ENCODE measurements around the gene CHD6. TPM values are rescaled to one million over a fixed set of nuclear protein-coding genes. Genes with fewer than 3 reads are reported as not detected.

CHD6 gene
- total and polyA plus RNA-seq, 2 of the 13 experiments (the other 11 are each of a cell fraction or from before 2014, with no cell fraction given): 14.4 to 52.0 TPM

DNA sequence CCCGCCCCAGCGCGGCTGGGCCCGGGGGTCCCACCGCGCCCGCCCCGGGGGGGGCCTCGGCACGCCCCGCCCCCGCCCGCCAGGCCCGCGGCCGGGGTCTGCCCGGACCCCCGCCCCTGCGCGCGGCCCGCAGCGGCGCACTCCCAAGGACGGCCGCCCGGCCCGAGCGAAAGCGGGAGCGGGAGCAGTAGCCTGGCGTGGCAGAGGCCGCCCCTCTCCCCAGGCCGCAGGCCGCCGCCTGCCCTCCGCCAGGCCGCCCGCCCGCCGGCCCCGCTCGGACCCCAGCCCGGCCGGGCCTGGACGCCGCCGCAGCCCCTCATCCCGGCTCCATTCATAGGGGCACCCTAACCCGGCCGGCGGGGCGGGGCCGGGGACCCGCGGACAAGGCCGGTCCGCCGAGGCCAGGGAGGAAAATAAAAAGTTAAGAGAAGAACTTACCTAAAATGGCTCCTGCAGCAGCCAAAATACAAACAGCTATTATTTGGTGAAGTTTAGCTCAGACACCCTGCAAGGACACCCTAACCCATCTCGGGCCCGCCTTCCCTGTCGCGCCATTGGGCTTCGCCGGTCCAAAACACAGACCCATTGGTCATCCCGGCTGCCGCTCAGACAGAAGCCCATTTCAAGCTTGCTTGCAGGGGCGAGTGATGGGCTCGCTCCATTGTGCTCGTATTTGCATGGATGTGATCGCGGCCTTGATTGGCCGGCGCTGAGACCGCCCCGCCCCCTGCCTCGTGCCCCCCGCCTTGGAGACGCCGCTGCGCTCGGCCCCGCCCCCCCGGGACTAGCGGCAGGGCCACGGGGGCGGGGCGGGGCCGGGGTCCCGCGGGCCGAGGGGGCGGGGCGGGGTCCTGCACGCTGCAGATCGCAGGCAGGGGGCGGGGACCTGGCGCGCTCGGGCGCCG is at the start of gene CHD6 (continued):
- TF ChIP-seq, protein P1, sequence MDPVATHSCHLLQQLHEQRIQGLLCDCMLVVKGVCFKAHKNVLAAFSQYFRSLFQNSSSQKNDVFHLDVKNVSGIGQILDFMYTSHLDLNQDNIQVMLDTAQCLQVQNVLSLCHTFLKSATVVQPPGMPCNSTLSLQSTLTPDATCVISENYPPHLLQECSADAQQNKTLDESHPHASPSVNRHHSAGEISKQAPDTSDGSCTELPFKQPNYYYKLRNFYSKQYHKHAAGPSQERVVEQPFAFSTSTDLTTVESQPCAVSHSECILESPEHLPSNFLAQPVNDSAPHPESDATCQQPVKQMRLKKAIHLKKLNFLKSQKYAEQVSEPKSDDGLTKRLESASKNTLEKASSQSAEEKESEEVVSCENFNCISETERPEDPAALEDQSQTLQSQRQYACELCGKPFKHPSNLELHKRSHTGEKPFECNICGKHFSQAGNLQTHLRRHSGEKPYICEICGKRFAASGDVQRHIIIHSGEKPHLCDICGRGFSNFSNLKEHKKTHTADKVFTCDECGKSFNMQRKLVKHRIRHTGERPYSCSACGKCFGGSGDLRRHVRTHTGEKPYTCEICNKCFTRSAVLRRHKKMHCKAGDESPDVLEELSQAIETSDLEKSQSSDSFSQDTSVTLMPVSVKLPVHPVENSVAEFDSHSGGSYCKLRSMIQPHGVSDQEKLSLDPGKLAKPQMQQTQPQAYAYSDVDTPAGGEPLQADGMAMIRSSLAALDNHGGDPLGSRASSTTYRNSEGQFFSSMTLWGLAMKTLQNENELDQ (CRISPR knock-in tag; IDR thresholded peaks at IDR 0.05; ENCODE audit: borderline replicate concordance): no peak
- TF ChIP-seq GATAD1 (CRISPR knock-in tag; IDR thresholded peaks at IDR 0.05) (peak; percentile 73), SRSF9 (IDR thresholded peaks at IDR 0.05; ENCODE audit: borderline replicate concordance, insufficient read depth, low read depth, low read length, poor library complexity, severe bottlenecking) (no peak), PTBP1 (IDR thresholded peaks at IDR 0.05; ENCODE audit: low read depth, low read length, poor library complexity, severe bottlenecking) (peak; percentile 68), NRL (CRISPR knock-in tag; IDR thresholded peaks at IDR 0.05; ENCODE audit: borderline replicate concordance) (no peak), KIAA2018 (CRISPR knock-in tag; IDR thresholded peaks at IDR 0.05; ENCODE audit: borderline replicate concordance) (no peak), MIER3 (CRISPR knock-in tag; IDR thresholded peaks at IDR 0.05; ENCODE audit: borderline replicate concordance) (peak; percentile 76; the same call in 1 of the 2 replicates), ARNTL (CRISPR knock-in tag; IDR thresholded peaks at IDR 0.05) (no peak; the same call in 1 of the 2 replicates), BORCS8-MEF2B (CRISPR knock-in tag; IDR thresholded peaks at IDR 0.05) (0 out of 2 replicates have a peak, but pooled peaks have one; percentile 4), ZNF766 (CRISPR knock-in tag; IDR thresholded peaks at IDR 0.05; ENCODE audit: borderline replicate concordance) (peak; percentile 48; the same call in 1 of the 2 replicates), ZNF180 (CRISPR knock-in tag; IDR thresholded peaks at IDR 0.05; ENCODE audit: borderline replicate concordance, low read depth) (no peak), ZFYVE20 (CRISPR knock-in tag; IDR thresholded peaks at IDR 0.05; ENCODE audit: borderline replicate concordance, low read depth) (no peak), GMEB2 (CRISPR knock-in tag; IDR thresholded peaks at IDR 0.05; ENCODE audit: low read depth) (0 out of 2 replicates have a peak, but pooled peaks have one; percentile 33)
- TF ChIP-seq, protein P2, sequence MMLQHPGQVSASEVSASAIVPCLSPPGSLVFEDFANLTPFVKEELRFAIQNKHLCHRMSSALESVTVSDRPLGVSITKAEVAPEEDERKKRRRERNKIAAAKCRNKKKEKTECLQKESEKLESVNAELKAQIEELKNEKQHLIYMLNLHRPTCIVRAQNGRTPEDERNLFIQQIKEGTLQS (CRISPR knock-in tag; IDR thresholded peaks at IDR 0.05): no peak

All from HepG2 (cell line).